Pancreas (tissue), 10 donors: ENCODE measurements around the gene SFTA2. TPM values are rescaled to one million over a fixed set of nuclear protein-coding genes. Genes with fewer than 3 reads are reported as not detected.
"Not testable (repeated sequence)": the region's sequence is repeated elsewhere in the genome, so short reads cannot be mapped to it uniquely, and the experiment has no call there.

Experiments used
- ATAC-seq, 4 donors: fragments of 200-7000 bp; cut with Tn5 transposase; one replicate each; pipeline versions ENCODE4 v1.8.0 to v1.9.1; 2020; ENCODE audit warnings: mild to moderate bottlenecking in 4 of 4, moderate library complexity in 4 of 4
- DNase-seq, 6 donors: peaks; one replicate each; pipeline ENCODE4 v3.0.0-alpha.2; 2020
- FAIRE-seq: peaks from 2 replicates; lab custom pipeline; 2012; peaks lifted over from hg19 to GRCh38; lab: Jason Lieb, UNC
- H3K27ac ChIP-seq, 4 donors: fragments of 200-600 bp; sonication (generic); 1 replicate in 3 of 4; 2 replicates in 1 of 4; pipeline versions ENCODE4 v1.5.0 to v1.8.0; 2020
- H3K27me3 ChIP-seq, 4 donors: fragments of 200-600 bp; one replicate each; pipeline ENCODE4 v1.8.0; 2021
- H3K36me3 ChIP-seq, 3 donors: fragments of 200-600 bp; sonication (generic) in 1 of 3; one replicate each; pipeline versions ENCODE4 v1.5.0 to v1.8.0; 2020 to 2021
- H3K4me1 ChIP-seq, 3 donors: fragments of 200-600 bp; one replicate each; pipeline ENCODE4 v1.8.0; 2021
- H3K4me3 ChIP-seq, 4 donors: fragments of 200-600 bp; sonication (generic) in 2 of 4; one replicate each; pipeline versions ENCODE4 v1.5.0 to v1.8.0; 2020 to 2021
- H3K9me3 ChIP-seq, 4 donors: fragments of 200-600 bp; one replicate each; pipeline ENCODE4 v1.8.0; 2021
- CTCF ChIP-seq, 4 donors: fragments of 200-600 bp; sonication (generic) in 3 of 4; IDR thresholded peaks; one replicate each; pipeline versions ENCODE4 v1.5.0 to v1.8.0; 2021; ENCODE audit warnings: antibody characterized with exemption in 4 of 4
- WGBS, 2 donors: extraction: QIAGEN DNeasy Blood & Tissue Kit; methylation state at CpG; one replicate each; pipeline ENCODE4 v1.1.7; 2013; 5-methylcytosine and 5-hydroxymethylcytosine counted together
- intact Hi-C, 3 donors: fragments of 100-400 bp; cut with DNase I; formaldehyde crosslinking; loops; one replicate each; pipeline versions ENCODE4 v1.11.1 to v1.14.2; 2022
- polyA plus RNA-seq, 2 donors: library from polyadenylated mRNA; stranded (reverse); fragments of 200-250 nt; gene quantifications; one replicate each; pipeline ENCODE4 v1.2.3, GENCODE V29; 2013
- total RNA-seq, 6 donors: library from RNA; stranded (reverse); fragmentation: NEBNext Ultra II Directional in 4 of 6; extraction: Animal tissue kit (Norgen Biotek cat#: 25700) in 4 of 6; gene quantifications; one replicate each; pipeline versions ENCODE4 v1.2.1 to v1.2.4, GENCODE V29; 2021 to 2023
- donor health status: healthy with polysubstance abuse.
- donor health status: DM: no; HTN: no; CAD: no; lungs with moderate emphysema.
- donor health status: DM: no; HTN: no; CAD: no.
- donor health status: control.
- donor health status: control.
- donor health status: Bipolar disorder and iron deficiency.
- donor health status: DM: yes; HTN: yes; CAD: no.
- donor health status: DM: no; HTN: no; CAD: no.
- donor health status: DM: no; HTN: no; CAD: no.
- donor health status: DM: yes; HTN: yes; CAD: no.

SFTA2 gene
- total and polyA plus RNA-seq, 8 donors, result 0.83 to 22.9 (median 3.1) TPM

- no peak for DNase-seq
- no peak for ATAC-seq
- intact Hi-C loops, result no loop called here
- no peaks in the 10 kb centered on the region for H3K36me3 ChIP-seq
- H3K4me1 ChIP-seq, result no peaks in the 10 kb centered on the region
- 86 to 90% methylated on average over 4 of the region's 4 CpGs for WGBS, 2 donors
- H3K4me3 ChIP-seq, result no peak overlapping the region
- no peaks in the 10 kb centered on the region for H3K27me3 ChIP-seq
- H3K27ac ChIP-seq, result no peak overlapping the region
- no peak for FAIRE-seq
- no peaks in the 10 kb centered on the region for H3K9me3 ChIP-seq
- no peak for TF ChIP-seq CTCF (IDR thresholded peaks at IDR 0.05)
Measured at GRCh38 chr6:30972816-30973215, 40.8 kb upstream of the SFTA2 start.

DNA sequence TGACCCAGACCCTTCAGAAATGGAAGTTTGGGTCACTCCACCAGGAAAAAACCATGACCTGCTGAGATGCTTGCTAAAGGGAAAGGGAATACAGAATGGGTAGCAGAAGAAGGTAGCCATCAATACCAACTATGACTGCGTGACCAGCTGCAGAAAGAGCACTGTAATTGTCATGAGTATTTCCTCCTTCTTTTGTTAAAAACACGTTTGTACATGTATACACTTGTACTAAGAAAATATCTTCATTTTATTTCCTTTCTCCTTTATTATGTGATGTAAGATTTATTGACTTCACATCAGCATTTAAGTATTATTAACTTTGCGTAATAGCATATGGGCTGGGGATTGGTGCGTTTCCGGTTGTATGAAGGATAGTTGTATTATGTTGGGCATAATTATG lies 39.0 kb upstream of the SFTA2 start:
- no peak for TF ChIP-seq CTCF (IDR thresholded peaks at IDR 0.05)
- intact Hi-C loops, result no loop called here
- Histone ChIP-seq H3K27ac (no peak overlapping the region), H3K9me3 (no peaks in the 10 kb centered on the region), H3K4me1 (no peaks in the 10 kb centered on the region), H3K36me3 (no peaks in the 10 kb centered on the region), H3K27me3 (no peaks in the 10 kb centered on the region), H3K4me3 (no peak overlapping the region)
- FAIRE-seq, result no peak
- ATAC-seq, result no peak
- DNase-seq, result no peak
- 78 to 84% methylated on average over 5 of the region's 5 CpGs for WGBS, 2 donors

DNA sequence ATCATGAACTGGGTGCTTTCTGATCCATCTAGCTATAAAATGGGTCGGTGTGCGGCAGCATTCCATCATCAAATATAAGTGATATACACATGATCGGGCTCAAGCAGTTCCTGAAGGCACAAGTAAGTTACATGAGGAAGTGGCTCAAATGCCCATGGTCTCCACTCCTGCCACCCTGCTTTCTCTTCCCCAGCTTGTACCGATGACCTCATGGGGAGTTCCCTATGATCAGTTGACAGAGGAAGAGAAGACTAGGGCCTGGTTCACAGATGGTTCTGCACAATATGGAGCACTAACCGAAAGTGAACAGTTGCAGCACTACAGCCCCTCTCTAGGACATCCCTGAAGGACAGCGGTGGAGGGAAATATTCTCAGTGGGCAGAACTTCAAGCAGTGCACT lies 37.2 kb upstream of the SFTA2 start:
- H3K9me3 ChIP-seq, ATAC-seq, H3K36me3 ChIP-seq, FAIRE-seq, H3K27ac ChIP-seq, DNase-seq, intact Hi-C loops, H3K4me3 ChIP-seq, H3K27me3 ChIP-seq, H3K4me1 ChIP-seq: not testable (repeated sequence)
- 86 to 90% methylated on average over 6 of the region's 6 CpGs for WGBS, 2 donors

DNA sequence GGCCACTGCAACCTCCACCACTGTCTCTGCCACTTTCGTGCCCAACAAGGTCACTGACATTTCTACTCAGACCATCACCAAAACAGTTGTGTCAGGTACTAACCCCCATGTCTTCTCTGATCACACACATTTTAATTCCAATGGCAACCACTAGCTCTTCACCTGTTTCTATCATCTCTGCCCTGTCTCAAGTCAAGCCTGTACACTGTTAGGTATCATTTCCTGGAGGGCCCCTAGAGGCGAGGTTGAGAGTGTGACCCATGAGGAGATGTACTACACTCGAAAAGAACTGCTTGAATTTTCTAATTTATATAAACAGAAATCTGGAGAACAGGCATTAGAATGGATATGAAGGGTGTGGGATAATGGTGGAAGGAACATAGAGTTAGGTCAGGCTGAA lies 34.2 kb upstream of the SFTA2 start:
- no peak for FAIRE-seq
- 56 to 64% methylated on average over 3 of the region's 3 CpGs for WGBS, 2 donors
- no peak for ATAC-seq

DNA sequence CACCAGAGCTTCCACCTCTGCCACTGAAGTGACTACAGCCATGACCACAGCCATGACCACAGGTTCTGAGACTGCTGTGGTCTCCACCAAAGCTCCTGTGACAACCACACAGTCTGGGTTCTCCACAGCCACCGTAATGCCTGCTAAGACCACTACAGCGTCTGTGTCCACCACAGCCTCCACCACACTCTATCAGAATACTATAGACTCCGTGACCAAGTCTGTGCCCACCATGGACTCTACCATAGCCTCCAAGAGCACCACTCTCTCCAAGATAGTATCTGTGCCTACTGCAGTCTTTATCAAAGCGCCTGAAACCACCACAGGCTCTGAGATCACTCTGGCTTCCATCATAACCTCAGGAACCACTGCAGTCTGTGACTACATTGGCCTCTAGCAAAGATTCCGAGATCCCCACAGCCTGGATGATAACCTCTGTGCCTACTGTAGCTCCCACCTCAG lies 33.2 kb upstream of the SFTA2 start:
- 75 to 84% methylated on average over 5 of the region's 5 CpGs for WGBS, 2 donors
- no peak overlapping the region for H3K27ac ChIP-seq
- no peaks in the 10 kb centered on the region for H3K4me1 ChIP-seq
- ATAC-seq, result no peak
- H3K4me3 ChIP-seq, result no peak overlapping the region
- no peaks in the 10 kb centered on the region for H3K27me3 ChIP-seq
- no peak for TF ChIP-seq CTCF (IDR thresholded peaks at IDR 0.05)
- intact Hi-C loops, result no loop called here
- no peaks in the 10 kb centered on the region for H3K36me3 ChIP-seq
- H3K9me3 ChIP-seq, result no peaks in the 10 kb centered on the region
- no peak for FAIRE-seq
- no peak for DNase-seq

More for the DNA sequence above, 34.2 kb upstream of the SFTA2 start:
- no peaks in the 10 kb centered on the region for H3K9me3 ChIP-seq
- no peak overlapping the region for H3K4me3 ChIP-seq
- TF ChIP-seq CTCF (IDR thresholded peaks at IDR 0.05), result no peak
- H3K27me3 ChIP-seq, result no peaks in the 10 kb centered on the region
- H3K36me3 ChIP-seq, result no peaks in the 10 kb centered on the region
- H3K4me1 ChIP-seq, result no peaks in the 10 kb centered on the region
- H3K27ac ChIP-seq, result no peak overlapping the region
- intact Hi-C loops, result no loop called here
- DNase-seq, result no peak
